Eye (tissue), 1 donor: ENCODE measurements around the gene PDIA4.
A peak's percentile ranks its signal among the peaks of the same experiment; 100 is the strongest.

Experiments
- DNase-seq: peaks from one replicate; pipeline ENCODE4 v3.0.0-alpha.2; 2015

Gene PDIA4

GRCh38 chr7:148963583-148964482, 64.5 kb downstream of the PDIA4 start:
- DNase-seq: peak; percentile 65

GRCh38 chr7:148962823-148963582, 65.3 kb downstream of the PDIA4 start:
- DNase-seq: peak; percentile 94

GRCh38 chr7:148962440-148962822, 65.9 kb downstream of the PDIA4 start:
- no peak for DNase-seq

GRCh38 chr7:148959726-148960125, 68.6 kb downstream of the PDIA4 start:
- no peak for DNase-seq

DNA sequence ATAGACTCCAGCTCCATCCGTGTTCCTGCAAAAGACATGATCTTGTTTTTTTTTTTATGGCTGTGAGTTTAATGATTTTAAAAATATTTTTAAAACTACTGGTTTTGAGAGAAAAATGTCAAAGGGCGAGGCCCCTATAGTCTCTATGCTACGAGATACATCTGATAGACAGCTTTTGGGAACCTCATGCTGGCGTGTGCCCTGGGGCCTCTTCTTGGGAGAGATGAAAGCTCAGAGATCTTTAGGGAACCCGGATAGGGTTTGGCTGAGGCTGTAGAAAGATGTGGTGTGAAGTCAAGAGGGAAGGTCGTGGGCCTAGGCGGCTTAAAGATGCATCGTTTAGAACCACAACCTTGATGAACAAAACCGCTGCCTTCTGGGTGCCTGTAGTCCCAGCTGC, 70.2 kb downstream of the PDIA4 start:
- no peak for DNase-seq

DNA sequence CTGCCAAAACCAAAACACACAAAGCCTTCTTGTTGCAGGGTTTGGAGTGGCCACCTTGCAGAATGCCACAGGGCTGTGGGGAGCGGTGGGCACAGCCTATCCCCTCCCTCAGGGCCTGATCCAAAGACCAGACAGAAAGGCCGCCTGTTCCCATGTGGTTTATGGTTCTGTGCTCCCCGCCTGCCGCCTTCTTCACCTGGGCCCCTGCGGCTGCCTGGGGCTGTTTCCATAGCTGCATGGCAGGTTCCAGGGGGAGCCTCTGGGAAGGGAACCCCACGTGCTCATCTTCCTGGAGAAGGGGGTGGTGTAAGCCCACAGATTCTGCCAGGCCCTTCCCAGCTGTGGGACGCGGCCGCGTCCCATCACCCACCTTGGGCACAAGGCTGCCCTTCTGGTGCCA, 73.5 kb downstream of the PDIA4 start:
- no peak for DNase-seq

GRCh38 chr7:148953676-148954075, 74.6 kb downstream of the PDIA4 start:
- DNase-seq: no peak
